Muscle layer of duodenum (tissue), 2 donors: ENCODE data around the gene APOL1.
A peak's percentile ranks its signal among the peaks of the same experiment; 100 is the strongest.
"Not testable (repeated sequence)": the region's sequence is repeated elsewhere in the genome, so short reads cannot be mapped to it uniquely, and the experiment has no call there.

ENCODE experiments used
- H3K27ac ChIP-seq: one replicate; pipeline ENCODE4 v1.7.0; 2013; ENCODE audit warnings: mild to moderate bottlenecking, low read length
- H3K27me3 ChIP-seq: one replicate; pipeline ENCODE4 v1.7.0; 2013; ENCODE audit warnings: low read depth, mild to moderate bottlenecking, control low read depth, low read length
- H3K36me3 ChIP-seq, 2 donors: one replicate each; pipeline ENCODE4 v1.7.0; 2013; ENCODE audit warnings: low read length in 2 of 2, control low read depth in 1 of 2, mild to moderate bottlenecking in 1 of 2; ENCODE audit not compliant: insufficient read depth in 2 of 2, control insufficient read depth in 1 of 2
- H3K4me1 ChIP-seq, 2 donors: one replicate each; pipeline ENCODE4 v1.7.0; 2013; ENCODE audit warnings: low read length in 2 of 2, mild to moderate bottlenecking in 2 of 2, control low read depth in 1 of 2, moderate library complexity in 1 of 2; ENCODE audit not compliant: insufficient read depth in 2 of 2, control insufficient read depth in 1 of 2
- H3K4me3 ChIP-seq, 2 donors: one replicate each; pipeline ENCODE4 v1.7.0; 2013; ENCODE audit warnings: low read length in 2 of 2, low read depth in 1 of 2, mild to moderate bottlenecking in 1 of 2
- H3K9me3 ChIP-seq, 2 donors: one replicate each; pipeline ENCODE4 v1.7.0; 2013; ENCODE audit warnings: low read length in 2 of 2, control low read depth in 1 of 2, mild to moderate bottlenecking in 1 of 2; ENCODE audit not compliant: control insufficient read depth in 1 of 2
- donor health status: healthy.

Gene APOL1

DNA sequence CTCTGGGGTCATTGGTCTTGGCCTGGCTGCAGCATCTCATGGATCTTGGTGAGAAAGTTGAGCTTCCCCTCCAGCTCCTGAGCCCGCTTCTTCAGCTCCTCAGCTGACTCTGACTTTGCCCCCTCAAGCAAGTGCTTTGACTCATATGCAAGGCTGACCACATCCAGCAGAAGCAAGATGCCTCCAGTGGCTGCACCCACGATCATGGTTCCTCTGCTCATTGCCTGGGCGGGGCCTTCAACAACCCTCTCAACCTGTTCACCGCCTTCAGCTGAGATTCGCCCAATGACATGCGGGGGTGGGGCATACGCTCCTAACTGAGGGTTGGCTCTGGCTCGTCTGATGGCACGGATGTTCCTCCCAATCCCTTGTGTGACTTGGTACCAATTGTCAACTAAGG lies 25.5 kb upstream of the APOL1 start:
- H3K27ac ChIP-seq = no peak overlapping the region
- H3K4me1 ChIP-seq = no peaks in the 10 kb centered on the region
- peaks cover 30 to 47% of the 10 kb centered on the region in 2 donors for H3K36me3 ChIP-seq
- H3K9me3 ChIP-seq = no peaks in the 10 kb centered on the region
- no peaks in the 10 kb centered on the region for H3K27me3 ChIP-seq
- H3K4me3 ChIP-seq = no peak overlapping the region

DNA sequence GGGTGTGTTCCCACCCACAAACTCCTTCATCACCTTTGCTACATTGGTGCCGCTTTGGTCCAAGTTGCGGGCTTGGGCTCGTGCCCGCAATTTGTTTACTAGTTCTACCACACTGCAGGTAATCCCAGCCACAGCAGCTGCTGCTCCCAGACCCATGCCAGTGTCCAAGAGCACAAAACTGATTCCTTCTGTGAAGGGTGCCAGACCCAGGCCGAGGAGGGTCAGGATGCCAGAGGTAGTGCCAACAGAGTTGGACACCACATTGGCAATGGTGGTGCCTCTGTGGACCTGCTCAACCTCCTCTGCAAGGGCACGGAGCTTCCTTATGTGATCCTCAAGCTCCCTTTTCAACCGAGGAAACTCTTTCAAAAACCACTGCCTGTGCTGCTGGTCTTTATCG lies 25.1 kb upstream of the APOL1 start:
- Histone ChIP-seq H3K27me3 (no peaks in the 10 kb centered on the region), H3K36me3 (peaks cover 34 to 51% of the 10 kb centered on the region in 2 donors), H3K4me1 (no peaks in the 10 kb centered on the region), H3K9me3 (no peaks in the 10 kb centered on the region), H3K27ac (no peak overlapping the region), H3K4me3 (no peak overlapping the region)

DNA sequence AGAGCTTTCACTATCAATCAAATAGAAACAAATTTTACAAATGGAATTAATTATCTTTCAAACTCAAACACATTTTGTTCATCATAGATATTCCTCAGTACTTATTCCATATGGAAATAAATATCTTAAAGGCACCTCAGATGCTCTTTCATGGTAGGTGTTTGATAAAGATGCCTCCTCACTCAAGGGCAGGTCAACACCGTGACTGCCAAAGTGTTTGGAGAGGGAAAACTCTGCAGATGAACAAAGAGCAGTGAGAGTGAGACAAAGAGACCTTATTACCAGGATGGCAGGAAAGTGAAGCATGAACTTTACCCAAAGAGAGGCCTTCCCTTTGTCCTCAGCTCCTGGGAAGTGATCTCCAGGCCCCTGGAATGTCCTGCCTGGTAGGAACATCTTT lies 24.6 kb upstream of the APOL1 start:
- H3K36me3 ChIP-seq = peaks cover 37 to 54% of the 10 kb centered on the region in 2 donors
- not testable (repeated sequence) for H3K27me3 ChIP-seq, H3K9me3 ChIP-seq

DNA sequence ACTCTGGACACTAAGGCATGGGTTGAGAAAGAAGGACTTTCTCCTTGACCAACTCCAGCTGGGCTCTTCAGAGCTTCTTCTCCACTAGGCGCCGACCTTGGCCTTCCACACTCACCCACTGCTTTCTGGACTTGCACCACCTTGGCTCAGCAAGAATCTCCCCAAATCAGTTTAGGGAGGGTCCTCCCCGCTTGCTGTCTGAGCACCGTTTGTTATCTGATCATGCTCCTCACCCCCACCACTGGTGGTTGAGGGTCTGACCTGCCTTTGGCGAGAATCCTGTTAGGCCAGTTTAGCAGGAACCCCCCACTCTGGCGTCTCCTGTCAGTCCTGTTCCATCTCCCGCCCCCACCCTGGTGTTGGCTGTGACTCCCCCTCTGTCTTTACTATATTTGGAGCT lies 24.0 kb upstream of the APOL1 start:
- Histone ChIP-seq H3K27ac (no peak overlapping the region), H3K27me3 (no peaks in the 10 kb centered on the region), H3K36me3 (peaks cover 37 to 54% of the 10 kb centered on the region in 2 donors), H3K4me3 (no peak overlapping the region), H3K9me3 (no peaks in the 10 kb centered on the region), H3K4me1 (no peaks in the 10 kb centered on the region)

More for the DNA sequence above, 24.6 kb upstream of the APOL1 start:
- H3K4me1 ChIP-seq, H3K4me3 ChIP-seq, H3K27ac ChIP-seq: not testable (repeated sequence)

DNA sequence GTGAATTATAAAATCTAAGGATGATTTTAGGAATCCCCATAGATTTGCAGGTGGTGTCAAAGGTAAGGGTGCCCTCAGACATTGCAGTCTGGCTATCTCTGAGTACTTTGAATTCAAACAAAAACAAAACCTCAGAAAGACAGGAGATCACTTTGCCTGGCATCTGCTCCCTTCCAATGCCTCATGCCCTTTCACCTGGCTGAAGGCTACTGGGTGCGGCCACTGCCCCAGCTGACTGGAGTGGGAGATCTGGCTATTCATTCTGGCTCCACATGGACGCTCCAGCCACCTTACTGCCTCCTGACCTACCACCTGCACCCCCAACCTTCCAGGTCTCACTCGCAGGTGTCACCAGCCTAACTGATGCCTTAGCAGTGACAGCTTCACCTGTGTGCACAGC lies 23.3 kb upstream of the APOL1 start:
- H3K27me3 ChIP-seq, H3K27ac ChIP-seq, H3K4me3 ChIP-seq, H3K4me1 ChIP-seq, H3K9me3 ChIP-seq: not testable (repeated sequence)
- peaks cover 37 to 54% of the 10 kb centered on the region in 2 donors for H3K36me3 ChIP-seq

DNA sequence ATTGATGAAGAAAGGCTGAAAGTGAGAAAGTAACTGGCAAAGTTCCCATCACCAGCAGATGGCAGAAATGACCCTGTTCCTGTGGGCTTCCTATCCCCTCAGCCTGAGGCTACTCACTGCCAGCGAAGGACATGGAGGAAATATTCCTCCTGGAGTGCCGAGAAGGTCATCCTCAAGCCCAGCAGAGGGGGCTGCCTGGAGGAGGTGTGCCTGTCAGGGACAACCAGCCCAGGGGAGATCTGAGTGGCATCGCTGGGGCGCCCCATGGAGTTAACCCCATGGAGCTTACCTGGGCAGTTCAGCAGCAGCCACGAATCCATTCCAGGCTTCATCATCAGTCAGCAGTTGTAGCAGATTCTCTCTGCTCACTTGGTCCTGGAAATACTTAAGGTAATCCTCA lies 21.9 kb upstream of the APOL1 start:
- H3K27ac ChIP-seq, H3K27me3 ChIP-seq, H3K4me1 ChIP-seq, H3K9me3 ChIP-seq, H3K4me3 ChIP-seq: not testable (repeated sequence)
- peaks cover 37 to 54% of the 10 kb centered on the region in 2 donors for H3K36me3 ChIP-seq

DNA sequence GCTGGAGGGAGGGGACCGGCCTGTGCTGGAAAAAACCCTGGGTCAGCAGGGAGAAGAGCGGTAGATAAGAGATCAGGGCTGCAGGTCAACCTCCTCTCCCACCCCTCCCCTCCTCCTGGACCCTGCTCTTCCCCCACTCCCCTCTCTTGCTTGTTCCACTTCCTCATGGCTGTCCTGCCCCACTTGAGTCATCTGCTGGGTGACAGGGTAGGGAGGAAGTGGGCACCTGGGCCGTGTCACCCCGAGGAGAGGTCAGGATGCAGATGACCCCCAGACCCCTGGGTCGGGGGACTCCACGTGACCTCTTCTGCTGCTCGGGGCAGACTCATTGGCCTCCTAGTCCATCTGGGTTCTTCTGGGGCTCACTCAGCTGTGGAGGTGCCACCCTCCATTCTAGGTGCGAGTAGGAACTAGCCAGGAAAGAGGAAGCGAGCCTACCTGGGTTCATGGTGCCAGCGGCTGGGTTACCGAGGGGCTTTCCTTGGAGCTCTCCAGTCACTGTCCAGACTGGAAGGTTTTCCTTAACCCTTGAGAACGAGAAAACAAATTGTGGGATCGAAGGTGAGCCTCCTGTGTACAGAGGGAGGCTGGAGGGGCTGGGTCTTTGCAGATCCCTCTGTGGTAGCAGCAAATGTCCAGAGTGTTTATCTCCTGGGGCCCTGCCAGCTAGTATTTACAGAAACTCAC lies 20.1 kb upstream of the APOL1 start:
- Histone ChIP-seq H3K4me1 (peaks cover 12 to 18% of the 10 kb centered on the region in 2 donors), H3K27ac (no peak overlapping the region), H3K27me3 (no peaks in the 10 kb centered on the region), H3K36me3 (peaks cover 37 to 47% of the 10 kb centered on the region in 2 donors), H3K9me3 (no peaks in the 10 kb centered on the region), H3K4me3 (no peak overlapping the region)

DNA sequence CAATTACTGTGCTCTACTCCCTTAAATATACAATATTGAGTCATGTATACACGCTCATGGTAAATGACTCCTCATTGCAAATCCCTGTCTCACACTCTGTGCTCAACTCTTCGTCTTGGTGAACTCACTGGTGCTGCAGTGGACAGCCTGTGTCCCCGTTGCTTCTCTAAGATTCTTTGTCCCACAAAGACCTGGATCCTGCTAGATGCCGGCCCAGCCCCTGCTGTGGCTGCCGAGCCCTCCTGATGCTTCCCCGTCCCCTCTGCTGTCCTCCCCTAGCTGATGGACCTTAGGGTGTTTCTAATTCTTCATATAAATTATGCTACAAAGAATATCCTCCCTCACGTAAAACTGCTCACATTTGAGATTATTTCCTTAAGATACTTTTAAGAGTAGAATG lies 19.1 kb upstream of the APOL1 start:
- H3K27ac ChIP-seq = no peak overlapping the region
- H3K4me3 ChIP-seq = no peak overlapping the region
- peaks cover 32 to 38% of the 10 kb centered on the region in 2 donors for H3K36me3 ChIP-seq
- H3K9me3 ChIP-seq = no peaks in the 10 kb centered on the region
- no peaks in the 10 kb centered on the region for H3K27me3 ChIP-seq
- peaks cover 15 to 26% of the 10 kb centered on the region in 2 donors for H3K4me1 ChIP-seq

DNA sequence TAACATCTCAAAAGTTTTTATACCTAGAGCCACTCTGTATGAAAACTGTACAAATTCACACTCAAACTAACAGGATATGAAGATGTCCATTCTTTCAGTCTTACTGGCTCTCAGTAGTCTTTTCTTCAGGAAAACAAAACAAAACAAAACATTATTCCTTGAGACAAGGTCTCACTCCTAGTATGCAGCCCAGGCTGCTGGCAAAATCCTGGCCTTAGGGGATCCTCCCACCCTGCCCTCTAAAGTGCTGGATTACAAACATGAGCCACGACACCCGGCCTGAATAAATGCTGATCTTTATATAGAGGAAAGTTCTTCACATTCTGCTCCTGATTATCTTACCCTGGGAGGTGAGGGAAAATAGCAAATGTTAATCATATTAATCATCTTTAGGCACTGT lies 18.7 kb upstream of the APOL1 start:
- H3K4me1 ChIP-seq = peaks cover 15 to 26% of the 10 kb centered on the region in 2 donors
- H3K4me3 ChIP-seq = no peak overlapping the region
- no peak overlapping the region for H3K27ac ChIP-seq
- peaks cover 32 to 34% of the 10 kb centered on the region in 2 donors for H3K36me3 ChIP-seq
- no peaks in the 10 kb centered on the region for H3K27me3 ChIP-seq
- no peaks in the 10 kb centered on the region for H3K9me3 ChIP-seq

DNA sequence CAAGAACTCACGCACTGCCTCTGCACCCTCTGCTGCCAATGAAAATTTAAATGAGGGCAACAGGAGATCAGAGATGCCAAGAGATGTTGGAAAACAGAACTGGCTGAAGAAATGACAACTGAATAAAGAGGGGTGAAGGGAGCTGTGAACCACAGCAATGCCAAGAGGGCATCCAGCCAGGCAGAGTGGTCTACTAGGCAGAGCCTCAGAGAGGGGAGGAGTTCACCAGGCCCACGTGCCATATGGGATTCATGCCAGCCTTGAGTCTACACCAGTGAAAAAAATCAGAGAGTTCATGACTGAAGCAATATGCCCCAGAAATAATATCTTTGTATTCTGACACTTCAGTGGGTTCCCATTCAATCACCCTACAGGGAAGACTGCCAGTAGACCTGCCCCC lies 18.0 kb upstream of the APOL1 start:
- H3K4me1 ChIP-seq = peaks cover 15 to 30% of the 10 kb centered on the region in 2 donors
- H3K27ac ChIP-seq = no peak overlapping the region
- H3K4me3 ChIP-seq = no peak overlapping the region
- H3K9me3 ChIP-seq = no peaks in the 10 kb centered on the region
- peaks cover 28 to 29% of the 10 kb centered on the region in 2 donors for H3K36me3 ChIP-seq
- no peaks in the 10 kb centered on the region for H3K27me3 ChIP-seq

DNA sequence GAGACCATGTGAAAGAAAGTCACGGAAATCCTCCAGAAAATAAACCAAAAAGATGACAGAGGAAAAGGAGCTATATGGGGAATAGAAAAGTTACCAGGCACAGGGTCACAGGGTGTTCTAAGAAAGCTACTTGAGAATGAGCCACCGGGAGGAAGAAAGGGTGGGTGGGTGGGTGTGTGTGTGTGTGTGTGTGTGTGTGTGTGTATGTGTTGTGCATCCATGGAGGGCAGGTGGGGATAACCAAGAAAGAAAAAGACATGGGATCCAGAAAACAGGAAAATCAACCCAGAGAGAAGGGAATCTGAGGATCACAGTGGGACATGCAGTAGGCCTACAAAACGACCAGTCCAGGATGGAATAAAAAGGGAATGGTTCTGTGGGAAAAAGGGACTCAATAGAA lies 17.3 kb upstream of the APOL1 start:
- Histone ChIP-seq H3K4me1 (peaks cover 15 to 31% of the 10 kb centered on the region in 2 donors), H3K9me3 (no peaks in the 10 kb centered on the region), H3K36me3 (peaks cover 21 to 24% of the 10 kb centered on the region in 2 donors), H3K27ac (no peak overlapping the region), H3K4me3 (peak overlapping the region in 1 of 2 donors; percentile 2), H3K27me3 (no peaks in the 10 kb centered on the region)
